EH (cell line): ENCODE results near the gene SRPX2.
"Not testable (repeated sequence)": the region's sequence is repeated elsewhere in the genome, so short reads cannot be mapped to it uniquely, and the experiment has no call there.

Experiments used
- DNase-seq: peaks from one replicate; pipeline ENCODE4 v3.0.0-alpha.2; 2015; ENCODE audit warnings: low read depth

SRPX2 gene

GRCh38 chrX:100696699-100697351, 52.8 kb downstream of the SRPX2 start:
- DNase-seq: no peak

GRCh38 chrX:100698551-100698950, 54.6 kb downstream of the SRPX2 start:
- no peak for DNase-seq

GRCh38 chrX:100700809-100701208, 56.8 kb downstream of the SRPX2 start:
- no peak for DNase-seq

- no peak for DNase-seq
Observed at GRCh38 chrX:100704581-100705203, 60.7 kb downstream of the SRPX2 start.

GRCh38 chrX:100710816-100711215, 66.8 kb downstream of the SRPX2 start:
- no peak for DNase-seq

GRCh38 chrX:100717363-100717762, 73.4 kb downstream of the SRPX2 start:
- DNase-seq: no peak

- no peak for DNase-seq
Observed at GRCh38 chrX:100719139-100719538, 75.1 kb downstream of the SRPX2 start.

- DNase-seq: no peak
Observed at GRCh38 chrX:100720301-100720700, 76.3 kb downstream of the SRPX2 start.

- no peak for DNase-seq
Observed at GRCh38 chrX:100721328-100721727, 77.3 kb downstream of the SRPX2 start.

GRCh38 chrX:100724006-100724405, 80.0 kb downstream of the SRPX2 start:
- not testable (repeated sequence) for DNase-seq
